Stomach smooth muscle (tissue), 2 donors: Measurements from ENCODE around the gene LDLRAD3.
"Not testable (repeated sequence)": the region's sequence is repeated elsewhere in the genome, so short reads cannot be mapped to it uniquely, and the experiment has no call there.

Source experiments
- H3K27ac ChIP-seq: one replicate; pipeline ENCODE4 v1.7.0; 2013; ENCODE audit warnings: mild to moderate bottlenecking, low read length, inconsistent platforms
- H3K27me3 ChIP-seq, 2 donors: one replicate each; pipeline ENCODE4 v1.7.0; 2013; ENCODE audit warnings: low read length in 2 of 2; ENCODE audit not compliant: insufficient read depth in 2 of 2, control insufficient read depth in 1 of 2
- H3K36me3 ChIP-seq, 2 donors: one replicate each; pipeline ENCODE4 v1.7.0; 2013; ENCODE audit warnings: low read length in 2 of 2; ENCODE audit not compliant: control insufficient read depth in 2 of 2, insufficient read depth in 2 of 2
- H3K4me1 ChIP-seq: one replicate; pipeline ENCODE4 v1.7.0; 2013; ENCODE audit warnings: low read length; ENCODE audit not compliant: control insufficient read depth, insufficient read depth
- H3K4me3 ChIP-seq, 2 donors: one replicate each; pipeline ENCODE4 v1.7.0; 2013; ENCODE audit warnings: low read length in 2 of 2
- H3K9ac ChIP-seq, 2 donors: one replicate each; pipeline ENCODE4 v1.7.0; 2013; ENCODE audit warnings: low read length in 2 of 2, mild to moderate bottlenecking in 1 of 2
- H3K9me3 ChIP-seq, 2 donors: one replicate each; pipeline ENCODE4 v1.7.0; 2013; ENCODE audit warnings: low read length in 2 of 2; ENCODE audit not compliant: control insufficient read depth in 2 of 2
- donor health status: healthy.
- donor health status: Pancreatic carcinoma.

LDLRAD3 gene

DNA sequence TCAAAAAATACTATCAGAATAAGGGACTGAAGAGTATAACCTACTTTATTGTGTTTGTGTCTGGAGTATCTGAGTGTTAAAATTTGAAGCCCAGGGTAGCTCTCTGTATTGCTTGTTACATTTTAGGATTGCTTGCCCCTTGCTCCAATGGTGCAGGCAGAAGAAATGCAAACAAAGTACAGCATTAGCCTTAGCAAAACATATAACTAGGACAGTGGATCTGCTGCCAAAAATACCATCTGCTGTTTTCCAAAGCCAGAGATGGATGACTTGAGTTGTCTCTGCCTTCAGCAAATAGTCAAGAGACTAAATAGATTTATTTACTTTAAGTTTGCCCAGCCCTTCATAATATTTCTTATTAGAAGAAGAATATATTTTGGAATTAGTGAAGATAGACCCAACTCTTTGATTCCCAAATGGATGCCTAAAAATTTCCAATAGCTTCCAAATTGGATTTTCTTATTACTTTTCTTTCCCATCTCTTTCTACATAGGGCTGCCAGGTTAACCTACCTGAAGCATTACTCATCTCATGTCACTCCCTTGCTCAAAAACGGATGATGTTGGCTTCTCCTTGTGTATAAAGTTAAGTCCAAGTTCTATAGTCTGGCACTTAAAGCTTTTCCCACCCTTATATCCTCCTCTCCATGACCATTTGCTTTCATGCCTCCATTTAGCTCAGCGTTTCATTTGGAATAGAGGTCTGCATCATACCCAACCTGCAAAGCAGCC is 66.3 kb downstream of the LDLRAD3 start:
- peak overlapping the region in 1 of 2 donors; percentile 0 for H3K9ac ChIP-seq
- no peak overlapping the region for H3K4me3 ChIP-seq
- H3K36me3 ChIP-seq, result no peaks in the 10 kb centered on the region
- no peak overlapping the region for H3K27ac ChIP-seq
- no peaks in the 10 kb centered on the region for H3K9me3 ChIP-seq
- H3K4me1 ChIP-seq, result peaks cover 5% of the 10 kb centered on the region
- no peaks in the 10 kb centered on the region for H3K27me3 ChIP-seq

DNA sequence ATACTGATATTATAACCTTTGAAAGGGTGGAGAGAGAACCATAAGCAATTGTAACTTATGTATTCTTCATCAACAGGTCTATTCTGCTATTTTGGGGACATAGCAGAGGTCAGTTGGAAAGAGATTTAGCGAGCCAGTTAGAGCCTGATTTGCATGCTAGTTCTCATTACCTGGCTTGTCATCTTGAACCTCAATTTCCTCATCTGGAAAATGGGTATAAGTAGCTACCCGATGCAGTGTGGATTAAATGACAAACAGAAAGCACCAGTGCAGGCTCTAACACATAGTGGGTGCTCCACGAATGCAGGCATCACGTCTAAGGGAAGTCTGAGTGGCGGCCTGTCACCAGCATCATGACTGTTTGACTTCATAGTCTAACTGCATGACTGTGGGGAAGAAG is 67.7 kb downstream of the LDLRAD3 start:
- H3K9ac ChIP-seq, result no peak overlapping the region
- no peaks in the 10 kb centered on the region for H3K36me3 ChIP-seq
- no peak overlapping the region for H3K4me3 ChIP-seq
- H3K4me1 ChIP-seq, result peaks cover 11% of the 10 kb centered on the region
- no peak overlapping the region for H3K27ac ChIP-seq
- H3K9me3 ChIP-seq, result no peaks in the 10 kb centered on the region
- no peaks in the 10 kb centered on the region for H3K27me3 ChIP-seq

DNA sequence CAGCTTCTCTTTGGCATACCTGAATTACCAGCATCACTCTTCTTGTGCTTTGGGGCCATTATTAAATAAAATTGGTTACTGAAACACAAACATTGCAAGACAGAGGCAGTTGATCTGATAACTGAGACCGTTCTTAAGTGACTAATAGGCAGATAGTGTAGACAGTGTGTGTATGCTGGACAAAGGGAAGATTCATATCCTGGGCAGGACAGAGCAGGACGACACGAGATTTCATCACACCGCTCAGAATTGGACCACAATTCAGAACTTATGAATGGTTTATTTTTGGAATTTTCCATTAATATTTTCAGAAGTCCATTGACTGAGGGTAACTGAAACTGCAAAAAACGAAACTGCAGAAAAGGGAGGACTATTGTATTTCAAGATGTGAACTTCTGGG is 68.6 kb downstream of the LDLRAD3 start:
- H3K4me1 ChIP-seq, result peaks cover 11% of the 10 kb centered on the region

DNA sequence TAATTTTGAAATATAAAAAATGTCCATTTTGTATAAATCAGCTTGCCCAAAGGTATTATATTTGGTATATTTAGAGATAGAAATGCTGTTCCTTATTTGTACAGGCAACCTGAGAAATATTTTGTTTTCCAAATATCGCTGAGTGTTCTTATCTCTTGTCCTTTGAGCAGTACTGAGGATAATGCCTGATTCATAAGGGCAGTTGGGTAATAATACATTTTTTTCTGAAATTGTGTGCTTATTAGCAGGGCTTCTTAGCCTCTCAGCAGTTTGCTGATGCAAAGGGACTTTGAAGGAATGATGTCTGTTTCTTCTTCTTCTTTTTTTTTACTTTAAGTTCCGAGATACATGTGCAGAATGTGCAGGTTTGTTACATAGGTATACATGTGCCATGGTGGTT is 69.1 kb downstream of the LDLRAD3 start:
- Histone ChIP-seq H3K4me1 (peaks cover 11% of the 10 kb centered on the region), H3K36me3 (no peaks in the 10 kb centered on the region), H3K4me3 (no peak overlapping the region), H3K9ac (no peak overlapping the region), H3K27ac (no peak overlapping the region), H3K27me3 (no peaks in the 10 kb centered on the region), H3K9me3 (no peaks in the 10 kb centered on the region)

More for the DNA sequence above, 68.6 kb downstream of the LDLRAD3 start:
- no peaks in the 10 kb centered on the region for H3K27me3 ChIP-seq
- no peaks in the 10 kb centered on the region for H3K9me3 ChIP-seq
- no peaks in the 10 kb centered on the region for H3K36me3 ChIP-seq
- no peak overlapping the region for H3K9ac ChIP-seq
- no peak overlapping the region for H3K27ac ChIP-seq
- H3K4me3 ChIP-seq, result no peak overlapping the region

DNA sequence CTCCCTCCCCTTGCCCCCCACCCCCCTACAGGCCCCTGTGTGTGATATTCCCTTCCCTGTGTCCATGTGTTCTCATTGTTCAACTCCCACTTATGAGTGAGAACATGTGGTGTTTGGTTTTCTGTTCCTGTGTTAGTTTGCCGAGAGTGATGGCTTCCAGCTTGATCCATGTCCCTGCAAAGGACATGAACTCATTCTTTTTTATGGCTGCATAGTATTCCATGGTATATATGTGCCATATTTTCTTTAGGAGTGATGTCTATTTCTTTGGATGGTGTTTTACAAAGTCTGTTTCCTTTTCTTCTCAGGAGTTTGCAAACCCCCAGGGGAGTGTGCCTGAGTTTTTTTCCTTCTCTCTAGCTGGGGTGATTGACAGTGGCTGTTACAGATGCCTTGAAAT is 69.6 kb downstream of the LDLRAD3 start:
- peaks cover 11% of the 10 kb centered on the region for H3K4me1 ChIP-seq
- not testable (repeated sequence) for H3K27me3 ChIP-seq, H3K9me3 ChIP-seq, H3K27ac ChIP-seq, H3K36me3 ChIP-seq, H3K9ac ChIP-seq, H3K4me3 ChIP-seq

DNA sequence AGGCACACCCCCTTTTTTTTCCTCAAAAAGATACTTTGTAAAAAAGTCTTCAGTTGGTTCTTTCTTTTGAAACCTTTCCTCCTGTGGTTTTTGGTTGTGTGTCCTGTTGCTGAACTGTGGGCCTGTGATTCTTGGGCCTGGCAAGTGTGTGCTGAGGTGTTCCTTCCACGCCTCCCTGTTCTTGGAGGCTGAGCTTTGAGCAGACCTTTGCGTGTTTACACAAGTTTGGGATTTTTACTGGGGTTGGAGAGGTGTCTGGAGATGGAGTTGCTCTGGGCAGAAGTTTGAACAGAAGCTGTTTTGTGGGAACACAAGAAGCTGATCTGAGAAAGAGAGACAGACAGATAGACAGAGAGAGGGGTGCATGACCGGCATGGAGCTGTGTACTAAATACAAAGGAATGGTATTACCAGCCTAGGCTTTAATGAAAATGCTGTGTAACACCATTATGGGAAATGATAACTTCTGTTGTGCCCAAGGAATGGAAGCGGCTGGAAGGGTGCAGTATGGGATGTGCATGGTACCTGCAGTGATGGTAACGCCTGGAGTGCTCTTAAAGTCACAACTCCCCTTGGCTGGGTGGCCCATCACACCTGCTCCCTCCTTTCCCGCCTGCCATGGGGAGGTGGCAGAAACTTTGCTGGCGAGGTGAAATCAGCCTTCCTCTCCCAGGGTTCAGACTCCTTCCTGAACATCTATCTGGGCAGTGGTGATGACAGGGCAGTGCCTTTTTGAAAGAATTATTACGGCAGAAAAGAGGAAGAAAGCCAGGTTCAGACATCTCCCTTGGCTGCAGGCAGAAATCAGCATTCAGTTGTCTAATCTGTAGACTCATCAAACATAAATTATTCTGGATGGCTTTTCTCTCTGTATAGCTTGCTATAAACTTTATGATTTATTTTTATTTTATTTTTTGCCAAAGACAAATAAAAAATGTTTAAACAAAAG is 70.4 kb downstream of the LDLRAD3 start:
- Histone ChIP-seq H3K9ac (no peak overlapping the region), H3K27ac (no peak overlapping the region), H3K4me1 (peaks cover 11% of the 10 kb centered on the region)

DNA sequence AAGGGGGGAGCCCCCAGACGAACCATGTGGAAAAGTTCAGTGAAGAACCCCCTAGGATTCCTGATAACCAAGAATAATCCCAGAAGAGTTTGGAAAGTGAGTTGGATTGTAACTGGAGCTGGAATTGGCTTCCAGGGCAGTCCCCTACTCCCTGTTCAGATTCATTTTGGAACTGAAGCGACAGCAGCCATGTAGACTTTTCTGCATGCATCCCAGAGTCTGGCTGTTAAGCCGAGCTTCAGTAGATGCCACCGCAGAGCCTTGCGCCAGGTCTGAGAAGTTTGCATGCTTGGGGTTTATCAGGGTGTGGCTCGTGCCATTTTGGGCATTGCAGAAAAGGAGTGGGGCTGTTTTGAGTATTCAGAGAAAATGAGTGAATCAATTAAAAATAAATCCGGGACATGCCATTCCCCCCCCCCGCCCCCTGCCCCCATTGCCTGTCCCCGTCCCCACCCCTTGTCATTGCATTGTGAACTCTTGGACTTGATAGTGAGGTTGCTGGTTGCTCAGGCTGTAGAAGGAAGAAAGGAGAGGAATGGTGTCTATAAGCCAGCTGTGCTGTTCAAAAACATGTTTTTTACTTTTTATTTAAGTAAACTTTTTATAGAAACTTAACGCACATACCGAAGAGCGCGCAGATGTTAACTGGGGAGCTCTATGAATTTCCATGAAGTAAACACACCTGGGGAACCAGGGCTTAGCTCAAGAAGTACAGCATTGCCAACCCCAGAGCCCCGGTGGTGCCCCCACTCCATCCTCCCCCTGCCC is 71.2 kb downstream of the LDLRAD3 start:
- peaks cover 10% of the 10 kb centered on the region for H3K4me1 ChIP-seq
- no peak overlapping the region for H3K9ac ChIP-seq
- no peak overlapping the region for H3K4me3 ChIP-seq
- no peaks in the 10 kb centered on the region for H3K36me3 ChIP-seq
- no peak overlapping the region for H3K27ac ChIP-seq
- H3K27me3 ChIP-seq, result no peaks in the 10 kb centered on the region
- H3K9me3 ChIP-seq, result no peaks in the 10 kb centered on the region

More for the DNA sequence above, 70.4 kb downstream of the LDLRAD3 start:
- Histone ChIP-seq H3K36me3 (no peaks in the 10 kb centered on the region), H3K9me3 (no peaks in the 10 kb centered on the region), H3K4me3 (no peak overlapping the region), H3K27me3 (no peaks in the 10 kb centered on the region)

DNA sequence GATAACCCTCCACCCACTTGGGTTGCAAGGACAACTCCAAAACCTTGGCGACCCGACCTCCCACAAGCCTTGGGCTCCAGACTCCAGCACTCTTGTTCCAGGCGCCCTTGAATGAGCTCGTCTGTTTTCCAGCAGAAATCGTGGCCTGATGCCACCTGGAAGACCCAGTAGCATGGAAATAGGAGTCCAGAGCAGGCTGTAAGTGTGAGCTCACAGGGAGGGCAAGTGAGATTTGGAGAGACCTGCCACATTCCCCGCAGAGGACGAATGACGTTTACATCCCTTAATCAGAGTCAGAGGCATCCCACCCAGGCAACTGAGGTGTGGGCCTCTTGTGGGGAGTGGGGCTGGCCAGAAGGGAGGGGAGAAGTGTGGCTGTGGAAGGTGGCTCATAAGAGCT is 71.9 kb downstream of the LDLRAD3 start:
- Histone ChIP-seq H3K9me3 (no peaks in the 10 kb centered on the region), H3K9ac (no peak overlapping the region), H3K27ac (no peak overlapping the region), H3K36me3 (no peaks in the 10 kb centered on the region), H3K4me1 (peaks cover 6% of the 10 kb centered on the region), H3K4me3 (peak overlapping the region in 1 of 2 donors; percentile 8), H3K27me3 (no peaks in the 10 kb centered on the region)

DNA sequence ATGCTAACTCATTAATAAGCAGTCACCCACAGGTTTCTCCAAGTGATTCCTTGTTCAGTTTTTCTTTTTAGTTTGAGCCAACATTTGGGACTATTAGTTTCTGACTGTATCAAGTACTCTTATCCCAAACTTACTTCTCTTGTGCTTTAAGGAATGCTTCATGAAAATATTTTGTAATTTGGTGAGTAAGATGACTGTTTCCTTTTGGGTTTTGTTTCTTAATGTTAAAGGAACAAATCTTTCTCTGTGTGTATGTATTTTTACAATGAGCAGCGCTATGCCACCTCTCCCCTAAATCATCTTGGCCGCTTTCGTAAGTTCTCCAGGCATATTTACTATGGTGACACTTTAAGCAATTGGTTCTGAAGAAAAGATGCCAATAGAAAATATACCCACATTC is 72.4 kb downstream of the LDLRAD3 start:
- H3K4me3 ChIP-seq, result no peak overlapping the region
- H3K4me1 ChIP-seq, result peaks cover 6% of the 10 kb centered on the region
- H3K36me3 ChIP-seq, result no peaks in the 10 kb centered on the region
- H3K9ac ChIP-seq, result no peak overlapping the region
- H3K27me3 ChIP-seq, result no peaks in the 10 kb centered on the region
- H3K9me3 ChIP-seq, result no peaks in the 10 kb centered on the region
- no peak overlapping the region for H3K27ac ChIP-seq

DNA sequence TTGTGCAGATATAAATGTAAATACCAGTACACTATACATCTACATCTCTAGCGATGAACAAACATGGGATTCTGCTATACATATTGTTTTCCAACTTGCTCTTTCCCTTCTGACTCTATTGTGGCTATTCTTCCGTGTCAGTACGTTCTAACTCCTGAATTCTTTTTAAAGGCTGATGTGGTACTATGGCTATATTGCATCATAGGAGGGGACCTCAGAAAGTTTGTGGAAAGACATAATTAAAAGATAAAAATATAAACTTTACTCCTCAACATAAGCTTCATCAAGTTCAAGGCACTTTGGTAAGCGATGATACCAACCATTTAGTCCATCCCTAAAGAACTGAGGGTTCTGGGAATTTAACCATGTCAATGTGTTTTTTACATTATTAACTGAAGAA is 72.8 kb downstream of the LDLRAD3 start:
- no peaks in the 10 kb centered on the region for H3K27me3 ChIP-seq
- H3K9me3 ChIP-seq, result no peaks in the 10 kb centered on the region
- H3K4me3 ChIP-seq, result no peak overlapping the region
- H3K36me3 ChIP-seq, result no peaks in the 10 kb centered on the region
- H3K9ac ChIP-seq, result no peak overlapping the region
- no peak overlapping the region for H3K27ac ChIP-seq
- H3K4me1 ChIP-seq, result peaks cover 6% of the 10 kb centered on the region
